GM19468 (cell line): ENCODE measurements around the gene PCCA.
"Not testable (repeated sequence)": the region's sequence is repeated elsewhere in the genome, so short reads cannot be mapped to it uniquely, and the experiment has no call there.

Source experiments
- ATAC-seq: cut with Tn5 transposase; IDR thresholded peaks from one replicate; pipeline ENCODE4 v1.9.1; 2021; ENCODE audit warnings: mild to moderate bottlenecking, moderate library complexity, moderate number of reproducible peaks; ENCODE audit not compliant: unreplicated experiment; ENCODE audit errors: extremely low read depth

Gene PCCA

DNA sequence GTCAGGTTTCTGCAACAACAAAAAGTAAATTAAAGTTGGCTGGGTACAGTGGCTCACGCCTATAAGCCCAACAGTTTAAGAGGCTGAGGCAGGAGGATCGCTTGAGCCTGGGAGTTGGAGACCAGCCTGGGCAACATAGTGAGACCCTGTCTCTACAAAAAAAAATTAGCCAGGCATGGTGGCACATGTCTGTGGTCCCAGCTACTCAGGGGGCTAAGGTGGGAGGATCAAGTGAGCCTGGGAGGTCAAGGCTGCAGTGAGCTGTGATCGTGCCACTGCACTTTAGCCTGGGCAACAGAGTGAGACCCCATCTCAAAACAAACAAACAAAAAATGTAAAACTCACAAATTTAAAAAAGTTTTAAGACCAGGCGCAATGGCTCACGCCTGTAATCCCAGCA, 299.3 kb downstream of the PCCA start:
- ATAC-seq, result not testable (repeated sequence)

DNA sequence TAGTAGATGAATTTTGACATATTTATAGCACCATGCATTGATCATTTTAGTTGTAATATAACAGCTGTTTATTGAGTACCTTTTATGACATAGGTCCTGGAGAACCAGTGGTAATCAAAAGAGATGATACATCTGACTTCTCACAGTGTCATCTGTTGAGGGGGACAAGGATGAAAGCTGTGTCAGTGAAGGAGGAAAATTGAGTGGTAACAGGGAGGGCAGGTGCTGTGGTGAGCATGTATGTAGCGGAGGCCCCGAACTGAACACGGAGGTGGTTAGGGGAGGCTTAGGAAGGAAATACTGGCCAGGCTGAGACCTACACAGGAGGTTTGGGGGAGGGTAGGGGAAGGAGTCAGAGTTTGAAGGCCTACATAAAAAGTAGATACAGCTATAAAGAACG, 300.0 kb downstream of the PCCA start:
- ATAC-seq, result no peak

DNA sequence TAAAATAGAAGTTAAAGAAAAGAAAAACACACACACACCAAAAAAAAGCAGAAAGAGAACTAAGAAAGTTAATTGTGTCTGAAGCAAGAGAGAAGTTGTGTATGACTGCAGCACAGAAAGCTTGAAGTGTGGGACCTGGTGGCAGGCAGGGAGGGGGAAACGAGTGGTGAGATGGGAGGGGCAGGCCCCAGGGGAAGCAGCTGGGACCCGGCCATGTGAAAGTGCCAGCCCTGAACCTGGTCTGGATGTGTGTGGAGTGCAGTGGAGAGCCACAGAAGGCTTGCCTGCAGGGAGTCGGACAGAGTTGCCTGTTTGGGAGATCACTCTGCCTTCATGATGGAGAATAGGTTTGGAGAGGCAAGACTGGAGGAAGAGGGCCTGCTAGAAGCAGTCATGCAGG, 300.7 kb downstream of the PCCA start:
- ATAC-seq, result no peak

- no peak for ATAC-seq
These were observed 304.1 kb downstream of the PCCA start for GRCh38 chr13:100392709-100393630.

DNA sequence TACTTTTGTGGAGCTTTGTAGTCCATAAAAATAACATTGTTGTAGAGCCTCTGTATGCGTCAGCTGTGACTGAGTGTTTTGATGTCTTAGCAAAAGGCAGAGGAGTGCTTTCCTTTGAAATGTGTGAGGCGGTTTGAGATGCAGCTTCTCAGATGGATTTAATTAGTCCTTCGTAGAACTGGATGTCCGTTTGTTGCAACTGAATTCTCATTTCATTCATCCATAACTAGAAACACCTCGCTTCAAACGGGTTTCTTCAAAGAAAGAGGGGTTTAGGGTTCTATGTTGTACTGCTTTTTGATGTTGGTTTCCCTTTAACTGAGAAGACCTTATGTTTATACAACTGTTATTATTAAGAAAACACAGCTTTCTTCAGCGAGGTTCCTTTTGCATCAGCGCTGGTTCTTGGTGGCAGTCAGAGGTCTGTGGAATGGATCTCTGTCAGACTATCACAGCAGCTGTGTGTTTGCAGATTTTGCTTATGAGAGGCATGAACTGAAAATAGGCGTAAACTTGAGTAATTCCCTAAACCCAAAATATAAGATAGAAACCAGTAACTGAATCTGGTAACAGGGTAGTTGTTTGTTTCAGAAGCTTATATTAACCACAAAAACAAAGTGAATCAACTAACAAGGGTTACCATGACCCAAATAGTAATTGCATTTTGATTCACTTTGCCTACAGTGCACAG, 305.3 kb downstream of the PCCA start:
- peak; percentile 92 for ATAC-seq

DNA sequence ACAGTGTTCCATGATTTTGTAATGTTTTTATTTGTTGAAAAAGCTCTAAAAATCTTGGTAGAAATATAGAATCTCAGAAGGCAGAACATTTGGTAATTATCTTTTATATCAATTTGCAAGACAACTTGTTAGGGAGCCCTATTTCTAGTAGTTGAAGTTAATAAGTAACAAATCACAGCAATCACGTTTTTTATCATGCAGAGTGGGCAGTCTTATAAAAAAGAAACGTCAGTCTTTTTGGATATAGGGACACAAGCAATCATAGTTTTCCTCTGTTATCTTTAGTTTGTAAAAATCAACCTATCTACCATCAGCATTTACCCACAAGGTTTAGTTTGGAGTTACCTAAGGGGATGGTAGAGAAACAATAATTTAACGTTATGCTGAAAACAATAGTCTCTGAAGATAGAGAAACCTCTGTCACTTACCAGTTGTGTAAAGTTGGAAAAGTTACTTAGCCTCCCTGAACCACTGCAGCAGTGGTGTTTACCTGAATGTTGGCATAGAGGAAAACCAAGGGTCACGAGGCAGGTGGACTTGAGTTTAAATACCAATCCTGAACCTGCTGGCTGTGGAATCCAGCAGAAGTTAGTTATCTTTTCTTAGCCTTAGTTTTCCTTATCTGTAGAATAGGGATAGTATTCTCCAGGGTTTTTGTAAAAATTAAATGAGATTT, 306.9 kb downstream of the PCCA start:
- no peak for ATAC-seq

GRCh38 chr13:100396776-100397175, 307.9 kb downstream of the PCCA start:
- no peak for ATAC-seq

DNA sequence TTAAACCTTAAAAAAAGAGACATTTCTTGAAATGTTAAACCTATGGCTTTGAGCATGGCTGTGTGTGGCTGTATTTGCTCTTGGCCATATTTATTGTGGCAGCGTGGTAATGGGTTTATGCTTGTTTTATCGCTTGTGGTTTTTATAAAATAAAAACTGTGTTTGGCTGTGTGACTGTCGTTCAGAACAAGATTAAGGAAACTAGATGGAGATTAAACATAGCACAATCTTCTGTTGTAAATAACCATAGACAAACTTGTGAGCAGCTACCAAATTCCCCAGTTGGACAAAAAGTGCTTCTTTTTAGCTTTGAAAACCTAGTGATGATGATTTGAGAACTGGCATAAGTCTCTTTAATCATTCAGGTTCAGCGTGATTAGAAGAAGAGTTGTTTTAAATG, 308.7 kb downstream of the PCCA start:
- no peak for ATAC-seq

DNA sequence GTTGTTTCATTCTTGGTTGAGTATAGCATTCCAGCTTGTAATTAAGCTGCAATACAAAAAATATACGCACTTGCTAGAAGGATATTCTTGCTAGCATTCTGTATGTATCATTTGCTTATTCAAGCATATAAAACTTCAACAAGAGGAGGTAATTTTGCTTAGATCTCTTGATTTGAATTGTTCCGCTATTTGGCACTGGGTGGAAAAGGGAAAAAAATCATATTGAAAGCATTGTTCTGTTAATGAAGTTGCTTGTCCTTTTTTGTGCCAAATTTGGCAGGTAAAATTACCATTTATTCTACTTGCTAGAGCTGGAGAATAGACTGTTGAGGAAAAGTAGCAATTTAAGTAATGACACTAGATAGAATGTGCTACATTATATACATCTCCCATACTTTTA, 309.5 kb downstream of the PCCA start:
- no peak for ATAC-seq

DNA sequence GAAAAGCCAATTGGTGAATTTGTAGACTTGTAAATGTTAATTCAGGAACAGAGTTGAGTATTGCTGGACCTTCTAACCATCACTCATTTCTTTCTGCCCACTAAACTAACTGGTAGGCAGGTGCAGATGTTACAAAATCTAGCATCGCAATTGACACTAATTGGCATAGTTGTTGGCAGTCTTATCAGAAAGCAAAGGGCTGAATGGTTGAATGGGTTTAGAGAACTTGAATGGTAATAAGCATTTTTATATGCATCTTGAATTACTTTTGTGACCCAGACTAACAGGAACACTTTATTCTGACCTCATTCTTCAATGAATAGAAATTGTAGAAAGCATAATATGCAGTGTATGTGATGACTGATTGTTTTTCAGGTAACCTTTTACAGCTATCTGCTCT, 310.6 kb downstream of the PCCA start:
- no peak for ATAC-seq

DNA sequence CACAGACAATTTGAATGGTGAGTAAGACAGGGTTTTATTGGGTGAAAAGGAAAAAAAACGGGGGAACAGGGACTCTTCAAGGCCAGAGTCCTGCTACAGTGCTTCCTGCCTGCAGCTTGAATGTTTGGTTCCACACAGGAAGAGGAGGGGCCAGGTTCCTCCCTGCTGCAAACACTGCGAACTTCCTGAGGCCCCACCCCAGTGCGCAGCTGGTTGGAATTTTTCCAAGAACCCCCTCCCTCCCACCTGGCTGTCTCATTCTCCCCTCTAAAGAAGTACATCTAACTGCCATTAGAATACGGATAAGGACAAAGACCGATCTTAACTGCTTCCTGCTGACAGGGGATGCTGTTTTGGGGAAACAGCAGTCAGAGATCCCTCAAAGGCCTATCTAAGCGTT, 314.8 kb downstream of the PCCA start:
- ATAC-seq, result no peak

- no peak for ATAC-seq
These were observed 320.2 kb downstream of the PCCA start for GRCh38 chr13:100409132-100409531.

DNA sequence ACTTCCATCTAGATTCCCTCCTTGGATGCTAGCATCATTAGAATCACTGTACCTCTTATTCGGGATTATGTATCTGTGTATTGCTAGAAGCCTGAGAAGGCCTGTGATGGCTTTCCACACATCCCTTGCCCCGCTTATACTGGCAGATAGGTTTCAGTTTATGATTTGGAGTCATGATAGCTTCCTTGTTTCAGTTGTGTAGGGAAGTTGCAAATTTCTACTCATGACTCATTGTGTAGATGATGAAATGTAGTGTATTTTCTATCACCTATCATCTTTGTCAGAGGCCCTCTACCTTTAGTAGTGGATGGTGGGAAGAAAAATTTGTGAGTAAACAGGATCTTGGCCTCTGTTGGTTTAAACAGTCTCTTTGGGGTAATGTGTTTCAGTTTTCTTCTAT, 334.5 kb downstream of the PCCA start:
- ATAC-seq, result no peak

DNA sequence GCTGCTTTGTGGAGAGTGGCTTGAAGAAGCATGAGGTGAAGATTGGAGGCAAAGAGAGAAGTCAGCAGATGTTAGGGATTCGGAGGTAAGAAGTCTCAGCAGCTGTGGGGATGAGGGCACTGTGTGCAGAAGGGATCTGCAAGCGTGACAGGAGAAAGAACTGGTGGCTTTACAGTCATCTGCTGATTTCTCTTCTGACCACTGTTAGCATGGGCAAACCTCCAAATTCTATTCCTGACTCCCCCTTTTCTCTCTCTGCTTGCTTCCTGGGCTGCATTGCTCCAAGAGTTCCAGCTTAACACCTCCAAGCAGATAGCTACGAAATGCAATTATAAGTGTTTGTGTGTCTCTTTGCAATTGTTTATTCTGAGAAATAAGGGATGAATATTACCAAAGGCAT, 340.1 kb downstream of the PCCA start:
- no peak for ATAC-seq

DNA sequence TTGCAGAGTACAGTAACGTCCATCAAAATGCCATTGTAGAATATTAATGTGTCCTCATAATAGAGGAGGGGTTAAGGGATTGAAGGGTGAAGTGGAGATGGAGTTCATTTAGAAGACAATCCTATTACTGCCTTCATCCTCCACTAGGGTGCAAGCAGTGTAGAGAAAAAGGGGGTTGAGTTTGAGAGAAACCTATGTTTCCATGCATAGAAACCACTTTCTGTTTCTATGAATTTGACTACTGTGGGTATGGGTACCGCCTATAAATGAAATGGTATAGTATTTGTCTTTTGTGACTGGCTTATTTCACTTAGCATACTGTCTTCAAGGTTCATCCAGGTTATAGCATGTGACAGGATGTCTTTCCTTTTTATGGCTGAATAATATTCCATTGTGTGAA, 343.7 kb downstream of the PCCA start:
- ATAC-seq, result no peak

DNA sequence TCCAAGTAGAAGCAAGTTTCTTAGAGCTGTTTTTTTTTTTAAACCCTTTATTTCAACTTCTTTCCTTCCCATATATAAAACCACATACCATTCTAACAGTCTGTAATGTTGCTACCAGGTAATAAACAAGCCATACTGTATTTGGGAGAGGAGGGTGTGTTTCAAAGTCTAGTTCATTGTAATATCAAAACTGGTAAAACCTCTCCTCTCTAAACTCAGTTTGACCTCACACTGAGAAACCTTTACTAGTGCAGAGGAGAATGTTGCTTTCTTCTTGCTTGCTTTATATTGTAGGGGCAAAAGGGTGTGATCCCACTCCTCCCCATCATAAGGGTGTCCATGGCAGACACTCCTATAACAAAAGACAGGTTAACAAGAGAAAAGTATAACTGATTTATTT, 344.6 kb downstream of the PCCA start:
- ATAC-seq, result no peak

GRCh38 chr13:100434010-100434763, 345.3 kb downstream of the PCCA start:
- peak; percentile 51 for ATAC-seq

GRCh38 chr13:100436099-100436498, 347.2 kb downstream of the PCCA start:
- no peak for ATAC-seq

- no peak for ATAC-seq
These were observed 349.3 kb downstream of the PCCA start for GRCh38 chr13:100438059-100438788.
